H9 (cell line): Measurements from ENCODE around the gene AKAIN1. TPM values are rescaled to one million over a fixed set of nuclear protein-coding genes. Genes with fewer than 3 reads are reported as not detected.

ENCODE experiments used
- DNase-seq: peaks from one replicate; pipeline ENCODE4 v3.0.0-alpha.2; 2017
- H2AFZ ChIP-seq: one replicate; pipeline ENCODE4 v1.6.1; 2013; ENCODE audit warnings: mild to moderate bottlenecking, low read length, control low read depth, moderate library complexity
- H2AK5ac ChIP-seq: 2 replicates; pipeline ENCODE4 v1.6.1; 2013; ENCODE audit warnings: low read length, control low read depth, mixed read lengths; ENCODE audit not compliant: insufficient read length
- H2BK120ac ChIP-seq: one replicate; pipeline ENCODE4 v1.6.1; 2013; ENCODE audit warnings: low read depth, mild to moderate bottlenecking, low read length, control low read depth, inconsistent platforms; ENCODE audit not compliant: poor library complexity, severe bottlenecking
- H2BK12ac ChIP-seq: 2 replicates; pipeline ENCODE4 v1.6.1; 2013; ENCODE audit warnings: low read length, control low read depth, mixed read lengths, low read depth; ENCODE audit not compliant: insufficient read length
- H2BK15ac ChIP-seq: 2 replicates; pipeline ENCODE4 v1.6.1; 2013; ENCODE audit warnings: low read depth, low read length, control low read depth
- H2BK20ac ChIP-seq: one replicate; pipeline ENCODE4 v1.6.1; 2013; ENCODE audit warnings: low read depth, mild to moderate bottlenecking, low read length, control low read depth, inconsistent platforms; ENCODE audit not compliant: poor library complexity, severe bottlenecking
- H2BK5ac ChIP-seq: 2 replicates; pipeline ENCODE4 v1.6.1; 2013; ENCODE audit warnings: low read length, control low read depth, mixed read lengths; ENCODE audit not compliant: insufficient read length
- H3K14ac ChIP-seq: 2 replicates; pipeline ENCODE4 v1.6.1; 2013; ENCODE audit warnings: low read length, control low read depth; ENCODE audit not compliant: insufficient read depth
- H3K18ac ChIP-seq: 2 replicates; pipeline ENCODE4 v1.6.1; 2013; ENCODE audit warnings: low read depth, mild to moderate bottlenecking, mixed read lengths, low read length, control low read depth; ENCODE audit not compliant: insufficient read length
- H3K23ac ChIP-seq: 2 replicates; pipeline ENCODE4 v1.6.1; 2013; ENCODE audit warnings: low read length, control low read depth, mixed read lengths, low read depth; ENCODE audit not compliant: insufficient read length
- H3K23me2 ChIP-seq: 2 replicates; pipeline ENCODE4 v1.6.1; 2013; ENCODE audit warnings: low read depth, mild to moderate bottlenecking, mixed read lengths, low read length, control low read depth; ENCODE audit not compliant: insufficient read length, poor library complexity, severe bottlenecking
- H3K27ac ChIP-seq: 2 replicates; pipeline ENCODE4 v1.5.1; 2013; ENCODE audit warnings: low read length, control low read depth, mixed read lengths, low read depth; ENCODE audit not compliant: insufficient read length
- H3K27me3 ChIP-seq: 2 replicates; pipeline ENCODE4 v1.6.1; 2013; ENCODE audit warnings: low read length, control low read depth, inconsistent platforms; ENCODE audit not compliant: insufficient read depth
- H3K4ac ChIP-seq: 2 replicates; pipeline ENCODE4 v1.6.1; 2013; ENCODE audit warnings: low read depth, mild to moderate bottlenecking, control low read depth, inconsistent platforms, low read length, moderate library complexity
- H3K4me1 ChIP-seq: 2 replicates; pipeline ENCODE4 v1.6.1; 2013; ENCODE audit warnings: low read length, control low read depth, inconsistent platforms; ENCODE audit not compliant: insufficient read depth
- H3K4me2 ChIP-seq: 2 replicates; pipeline ENCODE4 v1.6.1; 2013; ENCODE audit warnings: low read length, control low read depth, mixed read lengths; ENCODE audit not compliant: insufficient read length, insufficient read depth
- H3K56ac ChIP-seq: 2 replicates; pipeline ENCODE4 v1.6.1; 2013; ENCODE audit warnings: low read depth, mild to moderate bottlenecking, mixed read lengths, low read length, control low read depth; ENCODE audit not compliant: insufficient read length
- H3K79me1 ChIP-seq: 2 replicates; pipeline ENCODE4 v1.6.1; 2013; ENCODE audit warnings: low read depth, mild to moderate bottlenecking, moderate library complexity, low read length, control low read depth, inconsistent platforms; ENCODE audit not compliant: insufficient read depth, poor library complexity, severe bottlenecking
- H3K79me2 ChIP-seq: 2 replicates; pipeline ENCODE4 v1.6.1; 2013; ENCODE audit warnings: low read length, control low read depth, inconsistent platforms; ENCODE audit not compliant: insufficient read depth
- H3K9ac ChIP-seq: 2 replicates; pipeline ENCODE4 v1.6.1; 2013; ENCODE audit warnings: low read length, control low read depth, mixed read lengths; ENCODE audit not compliant: insufficient read length; ENCODE audit errors: extremely low read depth
- H3K9me3 ChIP-seq: one replicate; pipeline ENCODE4 v1.6.1; 2013; ENCODE audit warnings: low read depth, low read length, inconsistent platforms; ENCODE audit not compliant: control insufficient read depth
- H3T11ph ChIP-seq: one replicate; pipeline ENCODE4 v1.6.1; 2013; ENCODE audit warnings: mild to moderate bottlenecking, low read length, control low read depth, inconsistent platforms
- H4K20me1 ChIP-seq: one replicate; pipeline ENCODE4 v1.6.1; 2013; ENCODE audit not compliant: control insufficient read depth, insufficient read length, insufficient read depth
- H4K5ac ChIP-seq: 2 replicates; pipeline ENCODE4 v1.6.1; 2013; ENCODE audit warnings: low read depth, mild to moderate bottlenecking, mixed read lengths, low read length, control low read depth; ENCODE audit not compliant: insufficient read length
- H4K8ac ChIP-seq: replicated peaks from 2 replicates; pipeline ENCODE4 v1.6.1; 2013; ENCODE audit warnings: low read length, control low read depth, mixed read lengths, low read depth; ENCODE audit not compliant: insufficient read length
- H4K91ac ChIP-seq: 2 replicates; pipeline ENCODE4 v1.6.1; 2013; ENCODE audit warnings: low read depth, mild to moderate bottlenecking, moderate library complexity, mixed read lengths, low read length, control low read depth; ENCODE audit not compliant: insufficient read length
- H3K27ac Mint-ChIP-seq, 3 experiments: 2 replicates in 2 of 3; 3 replicates in 1 of 3; pipeline ENCODE4 v1.8.0; 2020 to 2021; ENCODE audit warnings: mixed read lengths in 3 of 3, mild to moderate bottlenecking in 1 of 3, moderate library complexity in 1 of 3
- H3K27me3 Mint-ChIP-seq: 2 replicates; pipeline ENCODE4 v1.8.0; 2021; ENCODE audit warnings: low read depth, mild to moderate bottlenecking, moderate library complexity, mixed read lengths
- H3K36me3 Mint-ChIP-seq, 3 experiments: 2 replicates in 2 of 3; 3 replicates in 1 of 3; pipeline ENCODE4 v1.8.0; 2020 to 2021; ENCODE audit warnings: low read depth in 3 of 3, mixed read lengths in 3 of 3; ENCODE audit not compliant: insufficient read depth in 1 of 3
- H3K4me1 Mint-ChIP-seq, 2 experiments: 2 replicates each; pipeline ENCODE4 v1.8.0; 2020; ENCODE audit warnings: mixed read lengths in 2 of 2
- H3K4me3 Mint-ChIP-seq, 2 experiments: 2 replicates in 1 of 2; 3 replicates in 1 of 2; pipeline ENCODE4 v1.8.0; 2020 to 2021; ENCODE audit warnings: mild to moderate bottlenecking in 2 of 2, mixed read lengths in 2 of 2, moderate library complexity in 1 of 2
- H3K9me3 Mint-ChIP-seq, 2 experiments: 2 replicates in 1 of 2; 3 replicates in 1 of 2; pipeline ENCODE4 v1.8.0; 2020; ENCODE audit warnings: mild to moderate bottlenecking in 2 of 2, mixed read lengths in 2 of 2, moderate library complexity in 1 of 2
- CTCF ChIP-seq: fragments of 200-600 bp; sonication (generic); conservative IDR thresholded peaks from 3 replicates; pipeline ENCODE4 v1.8.0; 2021; ENCODE audit warnings: antibody characterized with exemption, mild to moderate bottlenecking
- WGBS: extraction: QIAGEN DNeasy Blood & Tissue Kit; methylation state at CpG from one replicate; pipeline ENCODE4 v1.1.7; 2013; ENCODE audit warnings: missing lambda C conversion rate, low lambda C conversion rate, mixed read lengths; ENCODE audit not compliant: insufficient read length; ENCODE audit errors: extremely low coverage; 5-methylcytosine and 5-hydroxymethylcytosine counted together
- total RNA-seq: library from RNA; stranded (reverse); gene quantifications from 2 replicates; pipeline ENCODE4 v1.2.1, GENCODE V29; 2021

AKAIN1 gene
- total RNA-seq, 1 experiment from 2014 or later, result not detected

GRCh38 chr18:5142131-5142530, 54.9 kb downstream of the AKAIN1 start:
- no peak for TF ChIP-seq CTCF
- Histone ChIP-seq H2AFZ (no peak overlapping the region), H3K27me3 (no peaks in the 10 kb centered on the region), H3K4ac (no peak overlapping the region), H3K4me1 (no peaks in the 10 kb centered on the region), H3K79me1 (no peaks in the 10 kb centered on the region), H3T11ph (no peak overlapping the region), H3K9ac (no peak overlapping the region), H4K8ac (no peak overlapping the region), H3K4me2 (no peak overlapping the region), H2BK20ac (no peak overlapping the region), H3K56ac (no peak overlapping the region), H2AK5ac (no peak overlapping the region), H3K23ac (no peak overlapping the region), H2BK120ac (no peak overlapping the region), H2BK12ac (no peak overlapping the region), H4K20me1 (no peaks in the 10 kb centered on the region), H4K5ac (no peak overlapping the region), H3K9me3 (no peaks in the 10 kb centered on the region), H2BK5ac (no peak overlapping the region), H3K27ac (no peak overlapping the region), H2BK15ac (no peak overlapping the region), H3K79me2 (no peaks in the 10 kb centered on the region), H3K23me2 (no peaks in the 10 kb centered on the region), H4K91ac (no peak overlapping the region), H3K18ac (no peak overlapping the region), H3K14ac (no peak overlapping the region)
- Mint-ChIP-seq H3K9me3 (peaks cover 0 to 5% of the 10 kb centered on the region in 2 experiments; a peak in 1 of 5 replicates), H3K36me3 (no peaks in the 10 kb centered on the region), H3K4me1 (no peaks in the 10 kb centered on the region), H3K27me3 (no peaks in the 10 kb centered on the region; the same call in 1 of the 2 replicates), H3K4me3 (no peak overlapping the region), H3K27ac (no peak overlapping the region)
- no peak for DNase-seq
- no CpG with 5 or more reads among the region's 4 CpGs for WGBS
